Subcutaneous adipose tissue (tissue), 4 donors: Measurements from ENCODE around the gene CCDC80. TPM values are rescaled to one million over a fixed set of nuclear protein-coding genes. Genes with fewer than 3 reads are reported as not detected.

Source experiments
- total RNA-seq, 4 donors: library from RNA; depleted of rRNA; stranded (reverse); fragments of >200 nt; gene quantifications; one replicate each; pipeline ENCODE4 v1.1.0, GENCODE V29; 2016
- TF ChIP-seq, protein P1 (sequence below): fragments of 450-650 bp; IDR thresholded peaks from one replicate; pipeline ENCODE4 v1.5.1; 2016; ENCODE audit warnings: low read depth, mild to moderate bottlenecking, control low read depth, antibody characterized with exemption, moderate library complexity

CCDC80 gene
- total RNA-seq, 4 donors from 2014 or later: 50.3 to 260 (median 122) TPM

DNA sequence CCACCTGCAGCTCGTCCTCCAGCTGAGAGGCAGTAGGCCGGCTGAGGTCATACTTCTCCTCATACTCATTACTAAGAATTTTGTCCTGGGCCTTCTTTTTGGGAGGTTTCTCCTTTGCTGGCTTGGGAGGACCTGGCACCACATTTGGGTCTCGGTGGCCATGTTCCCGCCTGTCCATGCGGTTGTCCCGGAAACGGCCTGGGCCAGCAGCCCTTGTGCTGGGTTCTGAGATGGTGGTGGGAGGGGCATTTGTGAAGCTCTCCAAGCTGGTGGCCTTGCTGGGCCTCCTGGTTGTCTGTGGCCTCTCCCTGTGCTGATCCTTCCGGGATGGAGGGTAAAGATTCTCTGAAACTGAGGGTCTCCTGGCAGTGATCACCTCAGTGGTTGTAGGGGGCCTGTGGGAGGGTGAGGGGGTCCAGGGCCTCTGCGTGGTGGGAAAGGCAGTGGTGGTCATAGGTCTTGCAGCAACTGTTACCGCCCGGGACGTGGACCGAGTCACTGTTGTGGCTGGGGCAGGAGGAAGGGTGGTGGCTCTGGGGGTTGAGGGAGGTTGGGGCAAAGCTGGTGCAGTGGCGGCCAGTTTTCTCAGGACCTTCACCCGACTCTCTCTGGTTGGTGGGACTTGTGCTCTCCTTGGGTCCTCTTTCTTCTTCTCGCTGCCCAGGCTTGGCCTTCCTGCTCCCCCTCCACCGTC lies 2.5 kb downstream of the CCDC80 start:
- TF ChIP-seq, protein P1, sequence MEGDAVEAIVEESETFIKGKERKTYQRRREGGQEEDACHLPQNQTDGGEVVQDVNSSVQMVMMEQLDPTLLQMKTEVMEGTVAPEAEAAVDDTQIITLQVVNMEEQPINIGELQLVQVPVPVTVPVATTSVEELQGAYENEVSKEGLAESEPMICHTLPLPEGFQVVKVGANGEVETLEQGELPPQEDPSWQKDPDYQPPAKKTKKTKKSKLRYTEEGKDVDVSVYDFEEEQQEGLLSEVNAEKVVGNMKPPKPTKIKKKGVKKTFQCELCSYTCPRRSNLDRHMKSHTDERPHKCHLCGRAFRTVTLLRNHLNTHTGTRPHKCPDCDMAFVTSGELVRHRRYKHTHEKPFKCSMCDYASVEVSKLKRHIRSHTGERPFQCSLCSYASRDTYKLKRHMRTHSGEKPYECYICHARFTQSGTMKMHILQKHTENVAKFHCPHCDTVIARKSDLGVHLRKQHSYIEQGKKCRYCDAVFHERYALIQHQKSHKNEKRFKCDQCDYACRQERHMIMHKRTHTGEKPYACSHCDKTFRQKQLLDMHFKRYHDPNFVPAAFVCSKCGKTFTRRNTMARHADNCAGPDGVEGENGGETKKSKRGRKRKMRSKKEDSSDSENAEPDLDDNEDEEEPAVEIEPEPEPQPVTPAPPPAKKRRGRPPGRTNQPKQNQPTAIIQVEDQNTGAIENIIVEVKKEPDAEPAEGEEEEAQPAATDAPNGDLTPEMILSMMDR: no peak

DNA sequence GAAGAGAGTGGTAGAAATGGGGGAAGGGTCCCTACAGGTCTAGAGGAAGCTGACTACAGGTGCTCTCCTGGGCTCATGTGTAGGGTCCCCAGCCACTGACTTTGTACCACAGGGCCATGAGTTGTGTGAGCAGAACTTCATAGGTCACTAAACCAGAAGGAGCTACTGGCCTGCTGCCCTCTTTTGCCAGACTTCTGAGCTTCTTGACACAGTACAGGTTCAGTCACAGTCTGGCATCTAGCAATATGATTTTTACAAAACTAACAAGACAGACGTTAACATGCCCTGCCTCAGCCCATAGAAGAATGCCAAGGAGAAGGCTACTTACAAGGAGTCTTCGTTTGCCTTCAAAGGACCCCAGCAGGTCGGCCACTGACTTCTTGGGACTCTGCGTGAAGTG lies 3.2 kb downstream of the CCDC80 start:
- TF ChIP-seq, protein P1: no peak

DNA sequence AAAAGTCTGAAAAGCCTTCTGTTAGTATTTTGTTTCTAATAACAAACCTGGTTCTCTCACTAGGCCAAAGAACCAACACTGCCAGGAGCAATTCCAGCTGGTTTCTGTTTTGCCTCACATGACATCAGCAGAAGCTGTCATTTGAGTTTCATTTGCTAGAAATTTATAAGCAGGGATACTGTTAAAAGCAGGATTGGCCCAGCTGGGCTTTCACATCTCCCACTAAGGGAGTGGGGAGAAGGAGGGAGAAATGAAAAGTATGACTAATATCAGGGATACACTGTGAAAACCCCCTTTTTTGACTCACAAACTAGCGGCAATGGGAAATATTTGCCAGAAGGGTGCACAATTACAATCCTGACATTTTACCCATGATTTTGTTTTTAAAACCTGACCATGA lies 5.3 kb downstream of the CCDC80 start:
- TF ChIP-seq, protein P1: no peak

DNA sequence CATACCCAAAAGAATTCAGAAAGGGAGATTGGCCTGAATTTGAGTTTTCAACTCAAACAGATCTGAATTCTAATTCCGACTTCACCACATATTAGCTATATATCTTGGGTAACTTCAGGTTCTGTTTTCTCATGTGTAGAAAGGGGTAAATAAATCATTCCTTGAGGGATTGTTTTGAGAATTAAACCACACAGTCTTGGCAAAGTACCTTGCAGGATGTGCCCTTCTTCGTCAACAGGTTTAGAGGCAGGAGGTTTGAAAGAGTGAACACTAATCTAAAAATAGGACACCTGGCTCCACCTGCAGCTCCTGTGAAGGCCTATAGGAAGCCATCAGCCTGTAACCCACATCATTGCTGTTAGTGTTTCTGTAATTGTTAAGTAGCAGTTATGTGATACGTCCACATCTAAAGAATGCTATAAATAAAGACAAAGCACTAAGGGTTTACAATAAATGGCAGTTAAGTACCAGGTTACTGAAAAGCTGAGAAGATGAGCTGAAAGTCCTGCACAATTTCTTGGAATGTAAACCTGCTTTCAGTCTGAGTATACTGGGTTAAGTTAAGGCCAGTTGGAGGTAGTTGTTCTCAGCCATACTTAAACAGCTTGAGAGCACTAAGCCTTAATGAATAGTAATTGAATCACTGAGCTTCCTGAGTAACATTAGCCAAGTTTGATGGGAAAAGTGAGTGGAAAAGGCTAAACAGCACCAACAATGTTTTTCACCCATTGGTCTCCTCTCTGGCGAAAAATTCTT lies 6.0 kb downstream of the CCDC80 start:
- TF ChIP-seq, protein P1: no peak

DNA sequence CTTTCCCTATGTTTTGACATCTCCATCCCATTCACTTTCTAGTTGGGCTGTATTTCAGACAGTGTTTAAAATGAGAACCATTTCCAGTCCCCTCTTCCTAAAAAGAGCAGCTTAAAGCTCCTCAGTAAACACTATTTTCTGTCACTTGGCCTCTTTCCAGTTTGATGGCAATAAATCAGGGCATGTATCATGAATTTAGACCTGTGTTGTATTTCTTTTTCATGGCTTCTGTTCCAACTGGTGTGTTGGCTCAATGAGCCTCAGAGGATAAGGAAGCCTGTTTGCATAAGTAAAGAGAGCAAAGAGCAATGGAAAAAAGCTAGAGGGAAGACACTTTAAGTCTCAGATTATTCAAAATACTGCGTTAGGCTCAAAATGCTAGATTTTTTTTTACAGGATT lies 7.2 kb downstream of the CCDC80 start:
- TF ChIP-seq, protein P1: no peak

DNA sequence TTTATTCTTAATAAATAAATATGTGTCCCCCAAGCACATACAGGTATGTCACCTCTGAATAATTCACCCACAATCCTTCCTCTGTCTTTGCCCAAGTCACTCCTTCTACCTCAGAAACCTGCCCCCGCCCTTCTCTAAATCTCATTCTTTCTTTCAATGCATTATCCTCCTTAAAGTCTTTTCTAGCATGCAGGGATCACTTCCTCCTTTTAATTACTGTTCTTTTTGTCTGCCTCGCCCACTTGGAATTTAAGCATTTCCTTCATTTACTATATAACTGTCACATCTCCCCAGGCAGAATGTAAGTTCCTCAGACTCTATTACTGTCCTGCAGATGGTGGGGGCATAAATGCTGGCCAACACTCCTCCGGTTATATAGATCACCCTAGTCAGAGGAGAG lies 7.8 kb downstream of the CCDC80 start:
- TF ChIP-seq, protein P1: no peak

DNA sequence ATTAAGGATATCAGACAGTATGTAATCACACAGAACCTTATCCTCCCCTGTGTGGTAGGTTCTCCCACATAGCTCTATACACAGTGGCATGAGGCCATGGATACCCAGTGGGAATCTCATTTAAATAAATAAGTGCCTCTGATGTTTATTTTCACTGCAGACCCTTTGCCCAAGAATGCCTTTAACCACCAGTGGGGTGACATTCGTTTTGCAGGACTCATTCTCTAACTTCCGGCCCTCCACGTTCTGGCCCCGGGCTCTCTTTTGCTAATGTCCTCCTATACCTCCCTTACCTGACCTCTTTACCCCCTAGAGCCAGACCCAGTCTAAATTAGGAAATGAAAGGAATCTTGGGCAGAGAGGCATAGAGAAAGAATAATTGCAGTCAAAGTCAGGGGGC lies 8.3 kb downstream of the CCDC80 start:
- TF ChIP-seq, protein P1: no peak
